GM12865 (cell line): ENCODE data around the gene C3orf18.

Source experiments
- DNase-seq: peaks from one replicate; pipeline ENCODE4 v3.0.0; 2010; ENCODE audit warnings: low read depth
- H3K4me3 ChIP-seq: 2 replicates; pipeline ENCODE4 v1.5.1; 2011; ENCODE audit warnings: mild to moderate bottlenecking, low read depth, low read length, control low read depth
- CTCF ChIP-seq: IDR thresholded peaks from 2 replicates; pipeline ENCODE4 v1.5.1; 2011; ENCODE audit warnings: low read length, control low read depth, low read depth, inconsistent platforms; ENCODE audit not compliant: insufficient read depth; ENCODE audit errors: missing control alignments

C3orf18 gene

GRCh38 chr3:50585919-50586762 lies 18.6 kb upstream of the C3orf18 start:
- DNase-seq, result no peak
- H3K4me3 ChIP-seq, result no peak overlapping the region
- no peak for TF ChIP-seq CTCF

- no peak for TF ChIP-seq CTCF
- no peak for DNase-seq
- no peak overlapping the region for H3K4me3 ChIP-seq
Observed at GRCh38 chr3:50584391-50584790, 16.8 kb upstream of the C3orf18 start.

GRCh38 chr3:50583897-50584296 lies 16.4 kb upstream of the C3orf18 start:
- H3K4me3 ChIP-seq, result no peak overlapping the region

GRCh38 chr3:50582083-50582482 lies 14.5 kb upstream of the C3orf18 start:
- H3K4me3 ChIP-seq, result no peak overlapping the region
- TF ChIP-seq CTCF, result no peak
- DNase-seq, result no peak

More at GRCh38 chr3:50583897-50584296, 16.4 kb upstream of the C3orf18 start:
- no peak for DNase-seq
- TF ChIP-seq CTCF, result no peak

GRCh38 chr3:50581459-50581842 lies 13.9 kb upstream of the C3orf18 start:
- no peak for DNase-seq
- no peak for TF ChIP-seq CTCF

GRCh38 chr3:50580683-50581458 lies 13.3 kb upstream of the C3orf18 start:
- no peak for DNase-seq
- no peak overlapping the region for H3K4me3 ChIP-seq
- TF ChIP-seq CTCF, result no peak

More at GRCh38 chr3:50581459-50581842, 13.9 kb upstream of the C3orf18 start:
- no peak overlapping the region for H3K4me3 ChIP-seq
